Vagina (tissue), 2 donors: ENCODE measurements around the gene RAD51C. TPM values are rescaled to one million over a fixed set of nuclear protein-coding genes. Genes with fewer than 3 reads are reported as not detected.
A peak's percentile ranks its signal among the peaks of the same experiment; 100 is the strongest.

Experiments
- DNase-seq, 2 donors: peaks; one replicate each; pipeline ENCODE4 v3.0.0-alpha.2; 2017; ENCODE audit errors: extremely low spot score in 2 of 2
- H3K27ac ChIP-seq: fragments of 200-600 bp; sonication (generic); one replicate; pipeline ENCODE4 v1.5.1; 2019
- H3K27me3 ChIP-seq: fragments of 200-600 bp; sonication (generic); one replicate; pipeline ENCODE4 v1.5.1; 2019
- H3K36me3 ChIP-seq, 2 donors: fragments of 200-600 bp; sonication (generic); one replicate each; pipeline ENCODE4 v1.5.1; 2017 to 2019
- H3K4me1 ChIP-seq: fragments of 200-600 bp; sonication (generic); one replicate; pipeline ENCODE4 v1.5.1; 2019
- H3K4me3 ChIP-seq, 2 donors: fragments of 200-600 bp; sonication (generic); 1 replicate in 1 of 2; 2 replicates in 1 of 2; pipeline ENCODE4 v1.5.1; 2016 to 2019
- H3K9me3 ChIP-seq: fragments of 200-600 bp; sonication (generic); one replicate; pipeline ENCODE4 v1.5.1; 2019
- POLR2A ChIP-seq, 2 donors: fragments of 450-650 bp; IDR thresholded peaks; one replicate each; pipeline ENCODE4 v1.6.1; 2017; ENCODE audit warnings: antibody characterized with exemption in 2 of 2, mild to moderate bottlenecking in 2 of 2, moderate library complexity in 2 of 2
- POLR2AphosphoS5 ChIP-seq, 2 donors: sonication (generic); formaldehyde crosslinking; IDR thresholded peaks; one replicate each; pipeline ENCODE4 v1.9.0; 2017; ENCODE audit warnings: antibody characterized with exemption in 2 of 2, mild to moderate bottlenecking in 2 of 2, low read depth in 1 of 2; ENCODE audit not compliant: insufficient read depth in 1 of 2
- intact Hi-C: fragments of 100-400 bp; cut with DNase I; formaldehyde crosslinking; loops from one replicate; pipeline ENCODE4 v1.15.1; 2023
- total RNA-seq: library from RNA; depleted of rRNA; stranded (reverse); fragments of >200 nt; gene quantifications from one replicate; pipeline ENCODE4 v1.2.3, GENCODE V29; 2016
- TF ChIP-seq, protein P1 (sequence below), 3 experiments: fragments of 450-650 bp in 2 of 3; fragments of 200-600 bp in 1 of 3; sonication (generic) in 1 of 3; IDR thresholded peaks; one replicate each; pipeline ENCODE4 v1.5.1; 2017 to 2019; ENCODE audit warnings: antibody characterized with exemption in 3 of 3, mild to moderate bottlenecking in 2 of 3, moderate library complexity in 2 of 3

The RAD51C gene
- total RNA-seq, 1 donor from 2014 or later, result 8.3 TPM

DNA sequence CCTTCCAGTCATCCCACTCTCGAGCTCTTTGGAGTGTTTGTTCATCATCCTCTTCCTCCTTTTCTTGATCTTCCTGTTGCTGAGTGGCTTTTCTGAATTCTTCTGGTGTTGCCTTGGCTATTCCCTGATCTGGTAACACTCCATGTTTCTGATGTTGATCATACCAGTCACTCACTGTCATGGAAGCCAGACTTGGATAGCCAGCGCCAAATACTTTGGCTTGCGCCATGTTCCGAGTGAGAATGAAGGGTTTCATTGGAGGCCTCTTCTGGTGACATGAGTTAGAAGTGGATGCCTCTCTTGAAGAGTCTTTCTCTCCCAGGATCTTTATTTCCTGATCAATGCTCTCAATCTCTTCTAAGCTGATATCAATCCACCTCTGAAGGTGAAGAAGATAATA is 31.8 kb upstream of the RAD51C start:
- H3K4me3 ChIP-seq, result no peak overlapping the region
- no peaks in the 10 kb centered on the region for H3K27me3 ChIP-seq
- H3K4me1 ChIP-seq, result peaks cover 5% of the 10 kb centered on the region
- H3K36me3 ChIP-seq, result no peaks in the 10 kb centered on the region
- H3K9me3 ChIP-seq, result no peaks in the 10 kb centered on the region
- no peak for DNase-seq
- no peak overlapping the region for H3K27ac ChIP-seq
- TF ChIP-seq, protein P1, sequence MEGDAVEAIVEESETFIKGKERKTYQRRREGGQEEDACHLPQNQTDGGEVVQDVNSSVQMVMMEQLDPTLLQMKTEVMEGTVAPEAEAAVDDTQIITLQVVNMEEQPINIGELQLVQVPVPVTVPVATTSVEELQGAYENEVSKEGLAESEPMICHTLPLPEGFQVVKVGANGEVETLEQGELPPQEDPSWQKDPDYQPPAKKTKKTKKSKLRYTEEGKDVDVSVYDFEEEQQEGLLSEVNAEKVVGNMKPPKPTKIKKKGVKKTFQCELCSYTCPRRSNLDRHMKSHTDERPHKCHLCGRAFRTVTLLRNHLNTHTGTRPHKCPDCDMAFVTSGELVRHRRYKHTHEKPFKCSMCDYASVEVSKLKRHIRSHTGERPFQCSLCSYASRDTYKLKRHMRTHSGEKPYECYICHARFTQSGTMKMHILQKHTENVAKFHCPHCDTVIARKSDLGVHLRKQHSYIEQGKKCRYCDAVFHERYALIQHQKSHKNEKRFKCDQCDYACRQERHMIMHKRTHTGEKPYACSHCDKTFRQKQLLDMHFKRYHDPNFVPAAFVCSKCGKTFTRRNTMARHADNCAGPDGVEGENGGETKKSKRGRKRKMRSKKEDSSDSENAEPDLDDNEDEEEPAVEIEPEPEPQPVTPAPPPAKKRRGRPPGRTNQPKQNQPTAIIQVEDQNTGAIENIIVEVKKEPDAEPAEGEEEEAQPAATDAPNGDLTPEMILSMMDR (IDR thresholded peaks at IDR 0.05), result no peak
- no peak for TF ChIP-seq POLR2A (IDR thresholded peaks at IDR 0.05)
- TF ChIP-seq POLR2AphosphoS5 (IDR thresholded peaks at IDR 0.05; ENCODE audit: insufficient read depth in 1 of 2, low read depth in 1 of 2), result no peak
- intact Hi-C loops, result no loop called here

- Histone ChIP-seq H3K36me3 (no peaks in the 10 kb centered on the region), H3K4me1 (peaks cover 5% of the 10 kb centered on the region), H3K4me3 (no peak overlapping the region), H3K27me3 (no peaks in the 10 kb centered on the region), H3K9me3 (no peaks in the 10 kb centered on the region), H3K27ac (no peak overlapping the region)
- no peak for DNase-seq
- intact Hi-C loops, result no loop called here
- TF ChIP-seq POLR2A (IDR thresholded peaks at IDR 0.05) (no peak), POLR2AphosphoS5 (IDR thresholded peaks at IDR 0.05; ENCODE audit: insufficient read depth in 1 of 2, low read depth in 1 of 2) (no peak)
- TF ChIP-seq, protein P1 (IDR thresholded peaks at IDR 0.05), result no peak
Observed at GRCh38 chr17:58661499-58661898, 30.9 kb upstream of the RAD51C start.

DNA sequence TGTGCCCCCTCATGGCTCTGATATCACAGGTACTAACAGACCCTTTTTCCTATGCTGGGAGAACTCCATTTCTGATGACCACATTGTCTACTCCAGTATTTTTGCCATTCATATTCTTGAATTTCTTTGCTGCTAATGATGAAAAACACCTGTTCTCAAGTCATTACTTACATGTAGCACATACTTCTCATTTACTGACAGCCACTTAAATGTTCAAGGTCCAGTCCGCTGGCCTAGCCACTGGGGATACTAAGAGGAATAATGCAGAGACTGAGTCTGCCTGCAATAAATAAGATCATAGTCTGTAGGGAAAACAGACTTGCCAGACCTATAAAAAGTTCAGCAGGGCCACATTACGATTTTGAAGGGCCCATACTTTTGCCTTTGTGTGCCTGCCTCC is 28.1 kb upstream of the RAD51C start:
- Histone ChIP-seq H3K27ac (no peak overlapping the region), H3K27me3 (no peaks in the 10 kb centered on the region), H3K9me3 (no peaks in the 10 kb centered on the region), H3K4me1 (no peaks in the 10 kb centered on the region), H3K36me3 (no peaks in the 10 kb centered on the region), H3K4me3 (no peak overlapping the region)
- no peak for DNase-seq
- intact Hi-C loops, result no loop called here
- no peak for TF ChIP-seq POLR2A (IDR thresholded peaks at IDR 0.05)
- TF ChIP-seq, protein P1 (IDR thresholded peaks at IDR 0.05), result no peak
- TF ChIP-seq POLR2AphosphoS5 (IDR thresholded peaks at IDR 0.05; ENCODE audit: insufficient read depth in 1 of 2, low read depth in 1 of 2), result no peak

DNA sequence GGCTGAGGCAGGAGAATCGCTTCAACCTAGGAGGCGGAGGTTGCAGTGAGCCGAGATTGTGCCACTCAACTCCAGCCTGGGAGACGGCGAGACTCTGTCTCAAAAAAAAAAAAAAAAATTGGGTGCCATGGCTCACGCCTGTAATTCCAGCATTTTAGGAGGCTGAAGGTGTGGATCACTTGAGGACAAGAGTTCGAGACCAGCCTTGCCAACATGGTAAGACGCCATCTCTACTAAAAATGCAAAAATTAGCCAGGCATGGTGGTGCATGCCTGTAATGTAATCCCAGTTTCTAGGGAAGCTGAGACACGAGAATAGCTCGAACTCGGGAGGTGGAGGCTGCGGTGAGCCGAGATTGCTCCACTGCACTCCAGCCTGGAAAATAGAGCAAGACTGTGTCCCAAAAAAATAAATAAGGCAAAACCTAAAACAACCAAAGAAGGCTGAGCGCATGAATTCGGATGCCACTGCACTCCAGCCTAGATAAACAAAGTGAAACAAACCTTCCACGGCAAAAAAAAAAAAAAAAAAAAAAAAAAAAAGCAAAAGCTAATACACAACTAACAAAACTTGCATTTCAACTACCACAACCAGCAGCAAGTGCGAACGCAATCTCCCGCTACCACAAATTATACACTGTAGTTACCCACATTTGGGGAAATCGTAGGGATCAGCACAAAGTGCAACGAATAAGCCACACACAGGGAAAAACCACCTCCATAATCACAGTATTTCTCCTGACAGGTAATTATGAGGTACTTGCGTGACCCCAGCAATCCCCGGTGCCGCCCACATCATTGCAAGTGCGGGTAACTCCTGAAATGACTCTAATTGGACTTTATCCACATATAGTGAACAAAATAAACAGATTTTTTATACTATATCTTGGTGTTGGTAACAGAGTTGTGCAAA is 26.2 kb upstream of the RAD51C start:
- H3K27me3 ChIP-seq, result no peaks in the 10 kb centered on the region
- intact Hi-C loops, result no loop called here
- H3K4me1 ChIP-seq, result no peaks in the 10 kb centered on the region
- H3K27ac ChIP-seq, result no peak overlapping the region
- no peaks in the 10 kb centered on the region for H3K36me3 ChIP-seq
- TF ChIP-seq POLR2A (IDR thresholded peaks at IDR 0.05) (no peak), POLR2AphosphoS5 (IDR thresholded peaks at IDR 0.05; ENCODE audit: insufficient read depth in 1 of 2, low read depth in 1 of 2) (no peak)
- TF ChIP-seq, protein P1 (IDR thresholded peaks at IDR 0.05), result no peak
- peak overlapping the region in 1 of 2 donors; percentile 35 for H3K4me3 ChIP-seq
- H3K9me3 ChIP-seq, result no peaks in the 10 kb centered on the region
- DNase-seq, result no peak

GRCh38 chr17:58666858-58667267 is 25.5 kb upstream of the RAD51C start:
- no peak overlapping the region for H3K27ac ChIP-seq
- peak overlapping the region in 1 of 2 donors; percentile 35 for H3K4me3 ChIP-seq
- no peaks in the 10 kb centered on the region for H3K27me3 ChIP-seq
- H3K4me1 ChIP-seq, result no peaks in the 10 kb centered on the region
- intact Hi-C loops, result no loop called here
- DNase-seq, result no peak
- TF ChIP-seq, protein P1 (IDR thresholded peaks at IDR 0.05), result no peak
- TF ChIP-seq POLR2AphosphoS5 (IDR thresholded peaks at IDR 0.05; ENCODE audit: insufficient read depth in 1 of 2, low read depth in 1 of 2), result peak in 1 of 2 donors; percentile 29
- H3K9me3 ChIP-seq, result no peaks in the 10 kb centered on the region
- H3K36me3 ChIP-seq, result no peaks in the 10 kb centered on the region
